Muscle of back (tissue), 11 donors: ENCODE measurements around the gene ELOVL1. TPM values are rescaled to one million over a fixed set of nuclear protein-coding genes. Genes with fewer than 3 reads are reported as not detected.
A peak's percentile ranks its signal among the peaks of the same experiment; 100 is the strongest.

Experiments used
- DNase-seq, 3 donors: peaks; one replicate each; pipeline versions ENCODE4 v3.0.0 to v3.0.0-alpha.2; 2013
- polyA plus RNA-seq, 10 donors: library from polyadenylated mRNA; unstranded; fragments of 120-200 nt; gene quantifications; one replicate each; pipeline ENCODE4 v1.2.1, GENCODE V29; 2013; ENCODE audit not compliant: insufficient read length in 10 of 10

Gene ELOVL1
- polyA plus RNA-seq, 10 donors: 30.6 to 50.2 (median 36.4) TPM

- DNase-seq: peak; percentile 16 to 50 (median 47)
Measured at GRCh38 chr1:43329995-43330751, 37.6 kb downstream of the ELOVL1 start.

- no peak for DNase-seq
Measured at GRCh38 chr1:43327549-43328292, 40.1 kb downstream of the ELOVL1 start.

GRCh38 chr1:43325381-43325780 lies 42.4 kb downstream of the ELOVL1 start:
- no peak for DNase-seq

- no peak for DNase-seq
Measured at GRCh38 chr1:43324810-43325209, 43.0 kb downstream of the ELOVL1 start.

GRCh38 chr1:43322506-43322905 lies 45.3 kb downstream of the ELOVL1 start:
- no peak for DNase-seq

- DNase-seq: no peak
Measured at GRCh38 chr1:43321331-43321891, 46.4 kb downstream of the ELOVL1 start.

- DNase-seq: no peak
Measured at GRCh38 chr1:43319766-43320165, 48.0 kb downstream of the ELOVL1 start.

GRCh38 chr1:43319288-43319687 lies 48.5 kb downstream of the ELOVL1 start:
- no peak for DNase-seq

- DNase-seq: no peak
Measured at GRCh38 chr1:43318831-43319230, 49.0 kb downstream of the ELOVL1 start.

- DNase-seq: no peak
Measured at GRCh38 chr1:43317817-43318471, 49.9 kb downstream of the ELOVL1 start.

GRCh38 chr1:43316738-43317520 lies 50.9 kb downstream of the ELOVL1 start:
- DNase-seq: no peak

GRCh38 chr1:43315963-43316737 lies 51.7 kb downstream of the ELOVL1 start:
- no peak for DNase-seq

- DNase-seq: no peak
Measured at GRCh38 chr1:43315481-43315880, 52.3 kb downstream of the ELOVL1 start.

- DNase-seq: no peak
Measured at GRCh38 chr1:43314233-43314632, 53.6 kb downstream of the ELOVL1 start.

GRCh38 chr1:43313771-43314170 lies 54.0 kb downstream of the ELOVL1 start:
- DNase-seq: no peak

Other genes with a start within 250 kb of the ELOVL1 start
- 10 to 100 TPM; 29.9 to 47.7 (median 34.7) TPM for gene EBNA1BP2, start 195.7 kb downstream of the ELOVL1 start, polyA plus RNA-seq
- under 1 TPM; 0.11 to 0.88 (median 0.21) TPM for gene CFAP57, start 195.7 kb downstream of the ELOVL1 start, polyA plus RNA-seq
- 1 to 10 TPM in 1 of 10 donors, under 1 TPM in 1, not detected in 8; 0.41 to 1.5 TPM for gene TMEM125, start 98.0 kb downstream of the ELOVL1 start, polyA plus RNA-seq
- under 1 TPM in 3 of 10 donors, not detected in 7; 0.13 to 0.49 (median 0.37) TPM for gene C1orf210, start 82.4 kb downstream of the ELOVL1 start, polyA plus RNA-seq
- 10 to 100 TPM; 29.3 to 58.5 (median 42.2) TPM for gene TIE1, start 67.0 kb downstream of the ELOVL1 start, polyA plus RNA-seq
- under 1 TPM in 7 of 10 donors, not detected in 3; 0.07 to 0.36 (median 0.13) TPM for gene MPL, start 30.2 kb downstream of the ELOVL1 start, polyA plus RNA-seq
- 10 to 100 TPM; 11.7 to 33.1 (median 19.3) TPM for gene CDC20, start 9.0 kb downstream of the ELOVL1 start, polyA plus RNA-seq
- 10 to 100 TPM; 23.3 to 31.8 (median 28.5) TPM for gene MED8, start 21.8 kb upstream of the ELOVL1 start, polyA plus RNA-seq
- gene SZT2, start 21.9 kb upstream of the ELOVL1 start, polyA plus RNA-seq: 10 to 100 TPM; 10.1 to 22.0 (median 13.6) TPM
- gene HYI, start 85.9 kb upstream of the ELOVL1 start, polyA plus RNA-seq: 10 to 100 TPM; 14.1 to 25.4 (median 18.8) TPM
- gene PTPRF, start 162.9 kb upstream of the ELOVL1 start, polyA plus RNA-seq: 10 to 100 TPM; 12.9 to 55.3 (median 17.0) TPM